Keratinocyte (primary cell): ENCODE measurements around the gene CIPC.

Source experiments
- EZH2 ChIP-seq: IDR thresholded peaks from one replicate; pipeline ENCODE4 v1.6.1; 2012; ENCODE audit warnings: inconsistent platforms, mild to moderate bottlenecking, low read length, moderate library complexity
- TF ChIP-seq, protein P1 (sequence below), 3 experiments: IDR thresholded peaks in 1 of 3; conservative IDR thresholded peaks in 1 of 3; optimal IDR thresholded peaks in 1 of 3; 2 replicates in 2 of 3; 3 replicates in 1 of 3; pipeline versions ENCODE3 to v1.5.1; 2011; ENCODE audit warnings: low read length in 3 of 3, mild to moderate bottlenecking in 3 of 3, moderate library complexity in 2 of 3, control low read depth in 1 of 3, inconsistent platforms in 1 of 3; ENCODE audit not compliant: insufficient read depth in 2 of 3; ENCODE audit errors: extremely low read depth in 1 of 3

DNA sequence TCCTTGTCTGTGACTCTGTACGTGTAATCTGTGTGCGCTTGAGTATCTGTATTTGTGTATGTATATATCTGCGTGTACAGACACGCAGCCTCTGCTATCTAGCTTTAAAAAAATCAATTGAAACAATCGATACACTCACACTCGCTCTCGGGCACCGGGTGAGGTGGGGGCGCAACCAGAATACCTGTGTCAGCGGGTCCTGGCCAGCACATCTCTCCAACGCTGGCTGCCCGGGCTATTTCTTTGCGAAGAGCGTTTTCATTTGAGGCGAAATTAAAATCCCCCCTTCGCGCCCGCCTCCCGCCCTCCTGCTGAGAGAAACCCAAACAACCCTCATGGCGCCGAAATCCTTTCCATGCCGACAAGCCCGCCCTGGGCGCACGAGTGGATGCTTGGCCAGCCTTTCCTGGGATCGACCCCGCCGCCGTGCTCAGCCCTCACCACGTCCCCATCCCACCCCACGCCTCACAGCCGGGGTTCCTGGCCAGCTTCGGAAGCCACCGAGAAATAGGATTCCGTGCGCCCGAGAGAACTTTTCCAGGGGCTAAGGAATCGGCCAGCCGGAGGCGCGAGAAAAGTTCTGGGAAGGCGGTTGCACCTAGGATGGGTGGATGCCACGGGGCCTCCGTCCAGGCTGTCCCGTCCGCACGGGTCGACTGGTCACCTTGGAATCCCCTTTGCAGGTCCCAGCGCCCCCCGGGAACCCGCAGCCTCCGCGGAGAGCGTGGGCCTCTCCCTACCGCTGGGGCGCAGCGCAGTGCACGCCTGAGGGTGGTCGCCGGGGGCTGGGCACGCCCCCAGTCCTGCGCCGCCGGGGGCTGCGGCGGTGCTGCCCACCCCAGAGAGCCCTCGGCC lies 42.5 kb downstream of the CIPC start:
- TF ChIP-seq, protein P1, sequence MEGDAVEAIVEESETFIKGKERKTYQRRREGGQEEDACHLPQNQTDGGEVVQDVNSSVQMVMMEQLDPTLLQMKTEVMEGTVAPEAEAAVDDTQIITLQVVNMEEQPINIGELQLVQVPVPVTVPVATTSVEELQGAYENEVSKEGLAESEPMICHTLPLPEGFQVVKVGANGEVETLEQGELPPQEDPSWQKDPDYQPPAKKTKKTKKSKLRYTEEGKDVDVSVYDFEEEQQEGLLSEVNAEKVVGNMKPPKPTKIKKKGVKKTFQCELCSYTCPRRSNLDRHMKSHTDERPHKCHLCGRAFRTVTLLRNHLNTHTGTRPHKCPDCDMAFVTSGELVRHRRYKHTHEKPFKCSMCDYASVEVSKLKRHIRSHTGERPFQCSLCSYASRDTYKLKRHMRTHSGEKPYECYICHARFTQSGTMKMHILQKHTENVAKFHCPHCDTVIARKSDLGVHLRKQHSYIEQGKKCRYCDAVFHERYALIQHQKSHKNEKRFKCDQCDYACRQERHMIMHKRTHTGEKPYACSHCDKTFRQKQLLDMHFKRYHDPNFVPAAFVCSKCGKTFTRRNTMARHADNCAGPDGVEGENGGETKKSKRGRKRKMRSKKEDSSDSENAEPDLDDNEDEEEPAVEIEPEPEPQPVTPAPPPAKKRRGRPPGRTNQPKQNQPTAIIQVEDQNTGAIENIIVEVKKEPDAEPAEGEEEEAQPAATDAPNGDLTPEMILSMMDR (optimal IDR thresholded peaks at IDR 0.05 in 1 of 3, IDR thresholded peaks at IDR 0.05 in 1 of 3, conservative IDR thresholded peaks at IDR 0.05 in 1 of 3; ENCODE audit: extremely low read depth in 1 of 3, insufficient read depth in 2 of 3, low read length in 3 of 3), result no peak
- no peak for TF ChIP-seq EZH2
